Activated B cell treated with CpG ODN at 0.5 μM for 24 hours (primary cell): ENCODE measurements around the gene CRB1. TPM values are rescaled to one million over a fixed set of nuclear protein-coding genes. Genes with fewer than 3 reads are reported as not detected.

Experiments used
- ATAC-seq: fragments of 200-7000 bp; cut with Tn5 transposase; one replicate; pipeline ENCODE4 v1.10.0; 2021; ENCODE audit warnings: low read depth, mild to moderate bottlenecking, moderate library complexity
- CTCF ChIA-PET: fragments of 350-600 bp; sonication (Branson Sonifier 250); formaldehyde crosslinking; loops from one replicate; lab custom pipeline; 2021; ENCODE audit warnings: antibody characterized with exemption; lab: Charles Lee
- POLR2A ChIA-PET: fragments of 350-600 bp; sonication (Branson Sonifier 250); formaldehyde crosslinking; loops from one replicate; lab custom pipeline; 2021; ENCODE audit warnings: antibody characterized with exemption; lab: Charles Lee
- DNase-seq: peaks from one replicate; pipeline ENCODE4 v3.0.0; 2022
- H3K27ac Mint-ChIP-seq: one replicate; pipeline ENCODE4 v1.8.0; 2020; ENCODE audit warnings: mixed read lengths
- H3K27me3 Mint-ChIP-seq: one replicate; pipeline ENCODE4 v1.8.0; 2021; ENCODE audit warnings: mixed read lengths
- H3K36me3 Mint-ChIP-seq: one replicate; pipeline ENCODE4 v1.8.0; 2021; ENCODE audit warnings: low read depth, mixed read lengths
- H3K4me1 Mint-ChIP-seq: one replicate; pipeline ENCODE4 v1.8.0; 2021; ENCODE audit warnings: mixed read lengths
- H3K4me3 Mint-ChIP-seq: one replicate; pipeline ENCODE4 v1.8.0; 2020; ENCODE audit warnings: mild to moderate bottlenecking, mixed read lengths
- H3K9me3 Mint-ChIP-seq: one replicate; pipeline ENCODE4 v1.8.0; 2020; ENCODE audit warnings: mixed read lengths
- CTCF ChIP-seq: fragments of 200-600 bp; IDR thresholded peaks from one replicate; pipeline ENCODE4 v1.8.0; 2022; ENCODE audit warnings: antibody characterized with exemption, mild to moderate bottlenecking
- intact Hi-C: fragments of 100-400 bp; cut with micrococcal nuclease; formaldehyde crosslinking; loops from one replicate; pipeline ENCODE4 v1.15.1; 2024
- total RNA-seq: library from RNA; stranded (reverse); gene quantifications from 2 replicates; pipeline ENCODE4 v1.2.3, GENCODE V29; 2022

Gene CRB1
- total RNA-seq, 1 donor from 2014 or later, result not detected

- Mint-ChIP-seq H3K27me3 (peaks cover 2% of the 10 kb centered on the region), H3K36me3 (no peaks in the 10 kb centered on the region), H3K9me3 (no peaks in the 10 kb centered on the region), H3K27ac (no peak overlapping the region), H3K4me1 (no peaks in the 10 kb centered on the region), H3K4me3 (no peak overlapping the region)
- TF ChIP-seq CTCF, result no peak
- POLR2A ChIA-PET, result no interaction called here
- CTCF ChIA-PET, result no interaction called here
- intact Hi-C loops, result no loop called here
- no peak for DNase-seq
- no peak for ATAC-seq
Observed at GRCh38 chr1:197413564-197413963, 145.5 kb downstream of the CRB1 start.

- H3K27me3 Mint-ChIP-seq, result peaks cover 2% of the 10 kb centered on the region
- no peak overlapping the region for H3K27ac Mint-ChIP-seq
- no peak for ATAC-seq
- H3K4me3 Mint-ChIP-seq, result no peak overlapping the region
- no peaks in the 10 kb centered on the region for H3K9me3 Mint-ChIP-seq
- intact Hi-C loops, result no loop called here
- H3K4me1 Mint-ChIP-seq, result no peaks in the 10 kb centered on the region
- ChIA-PET CTCF (no interaction called here), POLR2A (no interaction called here)
- H3K36me3 Mint-ChIP-seq, result no peaks in the 10 kb centered on the region
- DNase-seq, result no peak
- TF ChIP-seq CTCF, result no peak
Observed at GRCh38 chr1:197415221-197415620, 147.2 kb downstream of the CRB1 start.

GRCh38 chr1:197418693-197419092 is 150.6 kb downstream of the CRB1 start:
- intact Hi-C loops, result no loop called here
- no peaks in the 10 kb centered on the region for H3K4me1 Mint-ChIP-seq
- POLR2A ChIA-PET, result no interaction called here
- DNase-seq (no peak), ATAC-seq (no peak)
- H3K27me3 Mint-ChIP-seq, result peaks cover 2% of the 10 kb centered on the region
- H3K36me3 Mint-ChIP-seq, result no peaks in the 10 kb centered on the region
- no peak overlapping the region for H3K27ac Mint-ChIP-seq
- CTCF ChIA-PET, result no interaction called here
- TF ChIP-seq CTCF, result no peak
- no peaks in the 10 kb centered on the region for H3K9me3 Mint-ChIP-seq
- H3K4me3 Mint-ChIP-seq, result no peak overlapping the region

GRCh38 chr1:197422993-197423392 is 154.9 kb downstream of the CRB1 start:
- no peak for TF ChIP-seq CTCF
- H3K4me1 Mint-ChIP-seq, result no peaks in the 10 kb centered on the region
- no peak overlapping the region for H3K4me3 Mint-ChIP-seq
- POLR2A ChIA-PET, result no interaction called here
- no peaks in the 10 kb centered on the region for H3K27me3 Mint-ChIP-seq
- H3K36me3 Mint-ChIP-seq, result no peaks in the 10 kb centered on the region
- ATAC-seq, result no peak
- intact Hi-C loops, result no loop called here
- DNase-seq, result no peak
- H3K9me3 Mint-ChIP-seq, result no peaks in the 10 kb centered on the region
- H3K27ac Mint-ChIP-seq, result no peak overlapping the region
- CTCF ChIA-PET, result no interaction called here

GRCh38 chr1:197424380-197424779 is 156.3 kb downstream of the CRB1 start:
- Mint-ChIP-seq H3K4me3 (no peak overlapping the region), H3K27me3 (no peaks in the 10 kb centered on the region), H3K9me3 (no peaks in the 10 kb centered on the region), H3K27ac (no peak overlapping the region), H3K36me3 (no peaks in the 10 kb centered on the region), H3K4me1 (no peaks in the 10 kb centered on the region)
- intact Hi-C loops, result no loop called here
- DNase-seq (no peak), ATAC-seq (no peak)
- ChIA-PET POLR2A (no interaction called here), CTCF (no interaction called here)
- TF ChIP-seq CTCF, result no peak
